Activated CD4-positive, alpha-beta T cell treated with anti-CD3 and anti-CD28 coated beads, Interleukin-2, amount 50 U/mL, for 4 hours (primary cell): ENCODE measurements around the gene CR2.
A peak's percentile ranks its signal among the peaks of the same experiment; 100 is the strongest.
"Not testable (repeated sequence)": the region's sequence is repeated elsewhere in the genome, so short reads cannot be mapped to it uniquely, and the experiment has no call there.

Experiments used
- DNase-seq, 2 experiments: peaks; one replicate each; pipeline ENCODE4 v3.0.0-alpha.2; 2020

Gene CR2

GRCh38 chr1:207454046-207454964, at the start of gene CR2:
TSS of gene CR2 (plus strand) at chr1:207454328. CDS start at chr1:207454419, 91 bp downstream.
- peak; percentile 26 to 37 for DNase-seq

DNA sequence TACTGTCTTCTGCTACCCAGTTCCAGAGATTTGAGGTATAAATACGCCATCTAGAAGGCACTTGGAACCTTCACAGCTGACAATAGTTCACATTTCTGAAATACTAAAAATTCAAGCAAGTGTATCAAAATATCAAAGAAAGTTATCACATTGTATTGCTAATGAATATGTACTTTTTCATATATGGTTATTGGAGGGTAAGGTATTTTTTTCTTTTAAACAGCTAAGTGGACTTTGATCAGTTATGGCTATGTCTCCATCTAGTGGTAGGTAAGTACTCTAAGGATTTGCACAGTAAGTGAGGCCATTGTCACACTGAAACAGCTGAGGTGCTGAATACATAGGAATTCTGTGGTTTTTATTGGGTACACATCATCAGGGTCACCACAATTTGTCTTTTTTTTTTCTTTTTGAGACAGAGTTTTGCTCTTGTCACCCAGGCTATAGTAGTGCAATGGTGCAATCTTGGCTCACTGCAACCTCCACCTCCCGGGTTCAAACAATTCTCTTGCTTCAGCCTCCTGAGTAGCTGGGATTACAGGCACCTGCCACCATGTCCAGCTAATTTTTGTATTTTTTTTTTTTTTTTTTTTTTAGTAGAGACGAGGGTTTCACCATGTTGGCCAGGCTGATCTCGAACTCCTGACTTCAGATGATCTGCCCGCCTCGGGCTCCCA, 49.1 kb upstream of the CR2 start:
- DNase-seq, result no peak

DNA sequence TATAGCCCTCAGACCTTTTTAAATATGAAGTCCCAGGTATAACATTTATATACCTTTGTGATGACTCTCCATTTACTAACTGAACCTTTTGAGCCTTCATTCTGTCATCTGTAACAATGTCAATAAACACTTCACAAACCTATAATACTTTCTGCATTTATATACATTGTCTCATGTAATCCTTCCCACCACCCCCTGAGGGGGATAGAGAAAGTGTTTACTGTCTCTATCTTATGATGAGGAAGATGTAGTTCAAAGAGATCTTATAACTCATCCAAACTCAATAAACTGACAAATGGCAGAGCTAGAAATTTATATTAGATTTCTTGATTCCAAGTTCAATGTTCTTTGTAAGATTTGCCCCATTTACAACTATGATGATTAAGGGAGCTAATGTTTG, 48.3 kb upstream of the CR2 start:
- no peak for DNase-seq

DNA sequence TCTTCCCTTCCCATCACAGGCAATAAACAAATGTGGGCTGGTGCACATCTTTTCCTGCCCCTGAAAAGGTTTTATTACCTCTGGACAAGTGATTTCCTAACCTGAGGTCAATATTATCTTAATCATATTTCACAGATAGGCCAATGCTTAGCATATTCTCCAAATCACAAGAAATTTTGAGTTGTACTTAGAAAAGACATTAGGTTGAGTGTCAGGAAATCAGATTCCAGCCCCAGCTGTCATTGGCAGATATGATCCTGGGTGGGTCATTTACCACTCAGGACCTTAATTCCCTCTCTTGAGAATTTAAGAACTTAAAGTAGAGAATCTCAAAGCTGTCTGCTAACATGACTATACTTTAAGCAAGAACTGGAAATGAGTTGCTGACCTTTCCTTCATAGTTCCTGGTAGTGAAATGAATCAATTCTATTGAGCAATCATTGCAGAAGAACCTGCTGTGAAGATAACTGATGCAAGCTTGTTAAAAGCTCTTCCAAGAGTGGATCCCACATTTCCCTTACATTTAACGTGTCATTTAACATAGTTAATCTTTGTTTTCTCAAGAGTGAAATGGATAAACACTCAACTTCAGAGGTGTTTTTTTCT, 46.4 kb upstream of the CR2 start:
- DNase-seq, result no peak

DNA sequence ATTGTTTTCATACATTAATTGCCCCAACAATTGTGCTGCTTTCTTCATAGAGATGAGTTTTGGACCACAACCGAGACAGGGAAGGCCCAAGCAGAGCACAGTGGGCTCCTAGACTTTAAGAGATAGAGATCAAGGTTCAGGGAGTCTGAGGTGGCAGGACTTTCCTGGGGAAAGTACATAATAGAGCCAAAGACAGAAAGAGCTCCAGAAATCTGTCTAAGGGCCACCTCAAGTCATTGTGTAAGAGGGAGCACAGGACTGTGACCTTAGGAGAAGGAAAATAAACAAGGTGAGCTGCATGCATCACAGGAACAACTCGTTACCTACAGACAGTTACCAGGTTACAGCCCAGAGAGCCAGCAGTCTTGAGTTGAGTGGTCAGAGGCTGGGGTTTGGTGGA, 41.3 kb upstream of the CR2 start:
- DNase-seq, result no peak

GRCh38 chr1:207414606-207415108, 39.5 kb upstream of the CR2 start:
- DNase-seq, result no peak

DNA sequence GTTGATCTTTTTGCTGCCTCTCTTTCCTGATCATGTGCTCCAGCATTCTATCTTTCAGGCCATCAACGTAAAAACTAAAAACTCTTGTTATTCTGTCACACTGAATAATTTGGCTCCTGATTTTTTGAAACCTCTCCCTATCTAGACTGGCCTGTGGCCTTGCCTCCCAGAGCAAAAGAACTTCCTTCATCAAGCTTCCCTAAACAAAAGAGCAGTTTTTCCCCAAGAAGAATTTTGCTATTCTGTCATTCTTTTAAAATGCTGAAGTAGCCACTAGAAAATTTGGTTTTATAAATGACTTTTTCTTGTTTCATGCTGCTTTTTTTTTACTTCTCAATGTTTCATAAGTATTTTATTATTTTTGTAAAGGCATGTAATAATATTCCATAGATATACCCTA, 37.1 kb upstream of the CR2 start:
- DNase-seq, result no peak

GRCh38 chr1:207418351-207418750, 35.8 kb upstream of the CR2 start:
- no peak for DNase-seq

GRCh38 chr1:207420109-207420508, 34.0 kb upstream of the CR2 start:
- no peak for DNase-seq

- DNase-seq, result no peak
Observed at GRCh38 chr1:207421078-207421477, 33.0 kb upstream of the CR2 start.

DNA sequence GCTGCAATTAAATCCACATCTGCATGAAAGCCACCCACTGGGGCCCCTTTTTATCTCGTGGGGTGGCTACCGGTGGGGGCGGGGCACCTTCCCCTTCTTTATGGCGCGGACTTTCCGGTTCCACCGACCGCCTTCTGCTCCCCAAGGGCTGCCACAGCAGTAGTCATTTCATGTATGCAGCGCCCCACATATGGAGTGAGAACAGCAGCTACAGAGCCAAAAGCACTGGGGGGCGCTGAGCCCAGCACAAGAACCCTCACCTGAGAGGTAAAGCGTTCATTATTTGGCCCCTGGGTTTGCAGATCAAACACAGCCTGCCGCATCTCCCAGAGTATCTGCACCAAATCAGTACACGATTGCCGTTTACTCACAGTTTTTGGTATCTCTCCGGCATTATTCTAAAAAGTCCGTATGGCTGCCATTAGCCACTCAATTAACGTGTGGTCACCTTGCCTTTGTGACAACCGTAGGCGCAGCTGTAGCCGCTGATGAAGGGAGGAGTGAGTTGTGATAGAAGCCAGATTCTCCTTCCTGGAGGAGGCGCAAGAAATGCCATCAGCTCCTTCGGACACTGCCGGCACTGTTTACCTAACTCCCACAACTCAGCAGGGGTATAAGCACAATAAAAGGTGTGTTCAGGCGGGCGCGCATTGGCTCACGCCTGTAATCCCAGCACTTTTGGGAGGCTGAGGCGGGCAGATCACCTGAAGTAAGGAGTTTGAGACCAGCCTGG, 30.4 kb upstream of the CR2 start:
- no peak for DNase-seq

GRCh38 chr1:207424570-207425131, 29.5 kb upstream of the CR2 start:
- DNase-seq, result no peak

DNA sequence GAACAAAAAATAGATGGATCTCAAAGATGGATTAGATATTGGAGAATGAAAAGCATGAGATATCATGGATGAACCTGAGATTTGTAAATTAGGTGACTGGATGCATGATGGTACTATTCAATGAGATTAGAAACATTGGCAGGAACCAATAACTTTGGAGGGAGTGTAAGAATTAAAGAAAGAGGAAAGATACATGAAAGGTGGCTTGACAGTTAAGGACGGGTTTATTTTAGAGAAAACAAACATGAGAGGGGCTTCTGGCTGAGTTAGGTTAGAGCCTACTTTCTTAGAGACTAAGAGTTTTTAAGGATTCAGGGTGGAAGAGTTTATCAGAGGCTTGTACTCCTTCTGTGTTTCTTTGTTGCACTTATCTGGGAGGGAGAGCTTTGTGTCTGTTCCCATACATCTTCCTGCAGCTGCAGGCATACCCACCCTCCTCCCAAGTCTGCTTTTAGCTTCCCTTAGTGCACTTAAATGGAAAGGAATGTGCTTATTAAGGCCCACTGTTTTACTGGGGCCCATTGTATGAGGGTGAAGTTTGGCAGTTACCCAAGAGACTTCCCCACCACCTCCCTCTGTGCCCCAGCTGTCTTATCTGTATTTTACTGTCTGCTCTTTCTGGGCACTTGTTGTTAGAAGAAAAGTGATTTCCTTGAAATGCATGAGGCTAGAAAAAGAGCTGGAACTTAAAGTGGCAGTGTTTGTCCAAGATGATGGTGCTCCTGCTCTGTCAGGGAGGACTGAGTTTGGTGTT, 26.1 kb upstream of the CR2 start:
- no peak for DNase-seq

GRCh38 chr1:207428783-207429182, 25.3 kb upstream of the CR2 start:
- no peak for DNase-seq

- DNase-seq, result no peak
Observed at GRCh38 chr1:207429963-207430362, 24.2 kb upstream of the CR2 start.

DNA sequence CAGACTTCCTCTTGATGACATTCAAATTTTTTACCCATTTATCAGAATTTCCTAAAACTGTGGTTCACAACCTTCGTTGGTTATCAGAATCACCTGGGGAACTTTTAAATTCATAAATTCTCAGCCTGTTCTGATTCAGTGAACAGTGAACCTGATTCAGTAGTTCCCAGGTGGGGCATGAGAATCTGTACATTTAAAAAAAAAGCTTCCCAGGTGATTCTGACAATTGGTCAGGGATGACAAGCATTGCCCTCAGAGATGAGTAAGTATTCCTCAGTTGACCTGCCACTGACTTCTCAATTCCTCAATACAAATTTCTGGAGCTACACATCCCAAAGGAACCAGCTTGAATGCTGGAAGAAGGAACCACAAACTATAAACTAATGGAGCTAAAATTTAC, 23.5 kb upstream of the CR2 start:
- DNase-seq, result no peak

GRCh38 chr1:207431508-207431907, 22.6 kb upstream of the CR2 start:
- no peak for DNase-seq

DNA sequence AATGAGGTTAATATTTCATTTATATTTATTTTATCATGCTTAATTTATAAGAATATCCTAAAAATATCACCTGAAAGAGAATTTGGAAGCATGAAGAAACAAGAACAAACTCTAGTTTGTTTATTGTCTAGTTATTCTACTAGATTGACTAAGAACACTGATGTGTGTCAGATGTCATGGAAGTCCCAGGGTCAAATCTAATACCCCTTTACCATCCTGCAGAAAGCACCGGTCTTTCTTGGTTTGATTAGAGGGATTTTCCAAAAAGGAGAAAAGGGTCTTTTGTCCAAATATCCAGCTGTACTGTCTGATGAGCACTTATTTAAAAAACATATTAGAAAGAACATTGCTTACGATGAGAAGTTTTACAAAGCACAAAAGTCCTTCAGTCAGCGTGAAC, 20.7 kb upstream of the CR2 start:
- no peak for DNase-seq

DNA sequence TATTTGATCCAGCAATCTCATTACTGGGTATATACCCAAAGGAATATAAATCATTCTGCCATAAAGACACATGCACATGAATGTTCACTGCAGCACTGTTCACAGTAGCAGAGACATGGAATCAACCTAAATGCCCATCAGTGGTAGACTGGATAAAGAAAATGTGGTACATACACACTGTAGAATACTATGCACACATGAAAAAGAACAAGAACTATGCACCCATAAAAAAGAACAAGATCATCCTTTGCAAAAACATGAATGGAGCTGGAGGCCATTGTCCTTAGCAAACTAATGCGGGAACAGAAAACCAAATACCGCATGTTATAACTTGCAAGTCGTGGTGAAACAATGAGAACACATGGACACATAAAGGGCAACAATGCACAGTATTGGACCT, 17.4 kb upstream of the CR2 start:
- not testable (repeated sequence) for DNase-seq

- no peak for DNase-seq
Observed at GRCh38 chr1:207440626-207441025, 13.5 kb upstream of the CR2 start.

DNA sequence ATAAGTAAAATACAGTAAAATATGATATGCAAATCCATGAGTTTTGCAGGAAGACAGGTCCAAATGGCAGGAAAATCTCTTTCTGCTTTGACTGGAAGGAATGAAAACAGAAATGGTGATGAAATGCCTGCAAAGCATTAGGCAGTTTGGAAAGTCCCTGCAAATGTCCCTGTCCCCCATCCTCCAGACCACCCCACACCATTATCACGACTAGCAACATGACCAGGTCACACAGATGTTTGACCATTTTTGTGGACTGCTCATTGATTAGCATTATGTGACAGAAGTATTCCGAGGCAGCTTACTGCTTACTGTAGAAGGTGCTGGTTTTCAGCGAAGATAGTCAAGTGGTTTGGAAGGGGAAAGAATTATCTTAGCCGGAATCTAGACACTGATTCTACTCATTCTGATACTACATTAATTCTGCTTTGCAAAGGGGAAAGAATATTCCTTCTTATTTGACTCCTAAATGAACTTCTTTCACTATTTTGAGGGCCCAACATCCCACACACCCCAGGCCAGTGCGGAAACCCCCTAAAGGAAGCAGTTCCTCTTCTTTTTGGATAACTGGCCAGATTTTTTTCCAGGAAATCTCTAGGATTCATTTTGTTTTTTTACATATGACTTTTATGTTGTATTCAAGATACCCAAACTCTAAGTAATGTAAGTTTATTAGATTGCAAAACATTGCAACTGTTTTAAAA, 9.5 kb upstream of the CR2 start:
- DNase-seq, result no peak
